Measurements from ENCODE around the gene LCE1A. TPM values are rescaled to one million over a fixed set of nuclear protein-coding genes. Genes with fewer than 3 reads are reported as not detected.

The LCE1A gene
- polyA plus RNA-seq, 3 donors = not detected

GRCh38 chr1:152871731-152872126, 44.5 kb downstream of the LCE1A start:
- WGBS (ENCODE audit: insufficient coverage) = 93% methylated on average over 6 of the region's 6 CpGs
- no peak overlapping the region for H3K4me3 Mint-ChIP-seq

DNA sequence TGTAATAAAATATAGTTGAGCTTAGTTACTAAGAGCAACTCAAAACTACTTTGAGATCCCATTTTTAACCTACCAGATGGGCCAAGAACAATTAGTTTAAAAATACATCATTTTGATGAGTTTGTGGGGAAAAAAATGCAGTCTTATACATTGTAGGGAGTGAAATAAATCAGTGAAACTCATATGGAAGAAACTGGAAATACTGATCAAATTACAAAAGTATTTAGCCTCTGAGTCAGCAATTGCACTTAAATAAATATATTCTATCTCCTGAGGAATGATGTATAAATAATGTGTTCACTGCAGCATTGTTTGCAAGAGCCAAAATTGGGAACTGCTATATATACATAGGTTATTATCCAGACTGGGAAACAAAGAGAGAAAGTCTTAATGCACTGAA, 46.2 kb downstream of the LCE1A start:
- H3K4me2 ChIP-seq (replicated peaks; ENCODE audit: extremely low read depth, low read length, poor library complexity, severe bottlenecking) = no peak overlapping the region
- no peaks in the 10 kb centered on the region for H3K9me3 ChIP-seq (replicated peaks in 1 of 2; ENCODE audit: control insufficient read depth in 1 of 2, insufficient read depth in 1 of 2, low read length in 2 of 2)
- Mint-ChIP-seq H3K27me3 (ENCODE audit: low read depth in 3 of 3) (peaks cover 3 to 10% (median 3%) of the 10 kb centered on the region in 3 donors), H3K9me3 (no peaks in the 10 kb centered on the region), H3K4me3 (no peak overlapping the region), H3K27ac (no peak overlapping the region), H3K36me3 (no peaks in the 10 kb centered on the region), H3K4me1 (no peaks in the 10 kb centered on the region)
- H3K9ac ChIP-seq (ENCODE audit: insufficient read depth, low read length, poor library complexity, severe bottlenecking) = no peak overlapping the region
- H3K4me3 ChIP-seq (replicated peaks in 1 of 3; ENCODE audit: low read depth in 2 of 3, low read length in 3 of 3) = no peak overlapping the region
- H3K79me2 ChIP-seq (ENCODE audit: insufficient read depth, low read length) = no peaks in the 10 kb centered on the region
- H3K27ac ChIP-seq (ENCODE audit: low read depth in 1 of 2, low read length in 2 of 2) = no peak overlapping the region
- no peak overlapping the region for H2AFZ ChIP-seq (ENCODE audit: insufficient read depth, low read depth, low read length, poor library complexity, severe bottlenecking)
- intact Hi-C loops (cut with micrococcal nuclease) = no loop called here
- TF ChIP-seq, protein P1, sequence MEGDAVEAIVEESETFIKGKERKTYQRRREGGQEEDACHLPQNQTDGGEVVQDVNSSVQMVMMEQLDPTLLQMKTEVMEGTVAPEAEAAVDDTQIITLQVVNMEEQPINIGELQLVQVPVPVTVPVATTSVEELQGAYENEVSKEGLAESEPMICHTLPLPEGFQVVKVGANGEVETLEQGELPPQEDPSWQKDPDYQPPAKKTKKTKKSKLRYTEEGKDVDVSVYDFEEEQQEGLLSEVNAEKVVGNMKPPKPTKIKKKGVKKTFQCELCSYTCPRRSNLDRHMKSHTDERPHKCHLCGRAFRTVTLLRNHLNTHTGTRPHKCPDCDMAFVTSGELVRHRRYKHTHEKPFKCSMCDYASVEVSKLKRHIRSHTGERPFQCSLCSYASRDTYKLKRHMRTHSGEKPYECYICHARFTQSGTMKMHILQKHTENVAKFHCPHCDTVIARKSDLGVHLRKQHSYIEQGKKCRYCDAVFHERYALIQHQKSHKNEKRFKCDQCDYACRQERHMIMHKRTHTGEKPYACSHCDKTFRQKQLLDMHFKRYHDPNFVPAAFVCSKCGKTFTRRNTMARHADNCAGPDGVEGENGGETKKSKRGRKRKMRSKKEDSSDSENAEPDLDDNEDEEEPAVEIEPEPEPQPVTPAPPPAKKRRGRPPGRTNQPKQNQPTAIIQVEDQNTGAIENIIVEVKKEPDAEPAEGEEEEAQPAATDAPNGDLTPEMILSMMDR (IDR thresholded peaks at IDR 0.05) = no peak
- no peaks in the 10 kb centered on the region for H3K27me3 ChIP-seq (ENCODE audit: control insufficient read depth in 2 of 2, insufficient read depth in 2 of 2, low read length in 2 of 2)
- H4K20me1 ChIP-seq (ENCODE audit: insufficient read depth, low read length) = no peaks in the 10 kb centered on the region
- DNase-seq = no peak
- no peaks in the 10 kb centered on the region for H3K4me1 ChIP-seq (ENCODE audit: control insufficient read depth in 1 of 2, insufficient read depth in 2 of 2, low read length in 2 of 2)
- H3K36me3 ChIP-seq (replicated peaks in 1 of 2; ENCODE audit: control insufficient read depth in 1 of 2, insufficient read depth in 2 of 2, low read length in 2 of 2) = no peaks in the 10 kb centered on the region

More at GRCh38 chr1:152871731-152872126, 44.5 kb downstream of the LCE1A start:
- Histone ChIP-seq H3K9me3 (replicated peaks in 1 of 2; ENCODE audit: control insufficient read depth in 1 of 2, insufficient read depth in 1 of 2, low read length in 2 of 2) (no peaks in the 10 kb centered on the region), H3K79me2 (ENCODE audit: insufficient read depth, low read length) (no peaks in the 10 kb centered on the region), H3K36me3 (replicated peaks in 1 of 2; ENCODE audit: control insufficient read depth in 1 of 2, insufficient read depth in 2 of 2, low read length in 2 of 2) (no peaks in the 10 kb centered on the region), H3K4me1 (ENCODE audit: control insufficient read depth in 1 of 2, insufficient read depth in 2 of 2, low read length in 2 of 2) (no peaks in the 10 kb centered on the region), H3K4me2 (replicated peaks; ENCODE audit: extremely low read depth, low read length, poor library complexity, severe bottlenecking) (no peak overlapping the region), H2AFZ (ENCODE audit: insufficient read depth, low read depth, low read length, poor library complexity, severe bottlenecking) (no peak overlapping the region), H4K20me1 (ENCODE audit: insufficient read depth, low read length) (no peaks in the 10 kb centered on the region), H3K27me3 (ENCODE audit: control insufficient read depth in 2 of 2, insufficient read depth in 2 of 2, low read length in 2 of 2) (no peaks in the 10 kb centered on the region), H3K9ac (ENCODE audit: insufficient read depth, low read length, poor library complexity, severe bottlenecking) (no peak overlapping the region), H3K4me3 (replicated peaks in 1 of 3; ENCODE audit: low read depth in 2 of 3, low read length in 3 of 3) (no peak overlapping the region), H3K27ac (ENCODE audit: low read depth in 1 of 2, low read length in 2 of 2) (no peak overlapping the region)
- no peak overlapping the region for H3K27ac Mint-ChIP-seq
- no peak for DNase-seq
- H3K9me3 Mint-ChIP-seq = no peaks in the 10 kb centered on the region
- H3K36me3 Mint-ChIP-seq = no peaks in the 10 kb centered on the region
- TF ChIP-seq, protein P1 (IDR thresholded peaks at IDR 0.05) = no peak
- intact Hi-C loops (cut with micrococcal nuclease) = no loop called here
- no peaks in the 10 kb centered on the region for H3K4me1 Mint-ChIP-seq
- peaks cover 3 to 8% (median 3%) of the 10 kb centered on the region in 3 donors for H3K27me3 Mint-ChIP-seq (ENCODE audit: low read depth in 3 of 3)

Data from CD14-positive monocyte (primary cell).